CD4-positive, alpha-beta T cell treated with Interleukin-1 beta for 1 hour (primary cell): ENCODE measurements around the gene GADL1.

ENCODE experiments used
- DNase-seq, 2 donors: peaks; one replicate each; pipeline ENCODE4 v3.0.0-alpha.2; 2020 to 2022

The GADL1 gene

GRCh38 chr3:30805695-30806094, 88.8 kb downstream of the GADL1 start:
- no peak for DNase-seq

- no peak for DNase-seq
Observed at GRCh38 chr3:30804984-30805383, 89.5 kb downstream of the GADL1 start.

- no peak for DNase-seq
Observed at GRCh38 chr3:30795176-30795575, 99.3 kb downstream of the GADL1 start.

- no peak for DNase-seq
Observed at GRCh38 chr3:30793740-30794139, 100.7 kb downstream of the GADL1 start.

- no peak for DNase-seq
Observed at GRCh38 chr3:30790150-30790549, 104.3 kb downstream of the GADL1 start.

- no peak for DNase-seq
Observed at GRCh38 chr3:30786365-30786764, 108.1 kb downstream of the GADL1 start.

GRCh38 chr3:30779686-30780287, 114.7 kb downstream of the GADL1 start:
- peak in 1 of 2 donors; percentile 2 for DNase-seq

GRCh38 chr3:30778933-30779332, 115.5 kb downstream of the GADL1 start:
- DNase-seq, result no peak

- DNase-seq, result no peak
Observed at GRCh38 chr3:30777426-30778113, 116.9 kb downstream of the GADL1 start.

- no peak for DNase-seq
Observed at GRCh38 chr3:30776186-30776815, 118.2 kb downstream of the GADL1 start.

- DNase-seq, result no peak
Observed at GRCh38 chr3:30775040-30775439, 119.4 kb downstream of the GADL1 start.

- DNase-seq, result no peak
Observed at GRCh38 chr3:30774062-30774461, 120.4 kb downstream of the GADL1 start.

GRCh38 chr3:30770387-30770786, 124.1 kb downstream of the GADL1 start:
- no peak for DNase-seq

GRCh38 chr3:30768703-30769550, 125.5 kb downstream of the GADL1 start:
- peak; percentile 57 to 63 for DNase-seq

GRCh38 chr3:30768046-30768445, 126.4 kb downstream of the GADL1 start:
- no peak for DNase-seq

GRCh38 chr3:30766522-30766921, 127.9 kb downstream of the GADL1 start:
- no peak for DNase-seq

- DNase-seq, result no peak
Observed at GRCh38 chr3:30764891-30765290, 129.6 kb downstream of the GADL1 start.

- DNase-seq, result no peak
Observed at GRCh38 chr3:30764281-30764680, 130.2 kb downstream of the GADL1 start.

GRCh38 chr3:30761374-30761773, 133.1 kb downstream of the GADL1 start:
- DNase-seq, result no peak

- DNase-seq, result no peak
Observed at GRCh38 chr3:30760737-30761136, 133.7 kb downstream of the GADL1 start.

GRCh38 chr3:30760040-30760695, 134.3 kb downstream of the GADL1 start:
- DNase-seq, result no peak

- DNase-seq, result no peak
Observed at GRCh38 chr3:30756218-30756617, 138.2 kb downstream of the GADL1 start.

GRCh38 chr3:30754426-30754825, 140.0 kb downstream of the GADL1 start:
- DNase-seq, result no peak
